Activated CD4-positive, alpha-beta T cell treated with anti-CD3 and anti-CD28 coated beads, Interleukin-2, amount 50 U/mL, for 1 hour (primary cell): ENCODE measurements around the gene HIVEP2.

ENCODE experiments used
- DNase-seq: peaks from one replicate; pipeline ENCODE4 v3.0.0-alpha.2; 2020

HIVEP2 gene

GRCh38 chr6:142945446-142946180, 637 bp upstream of the HIVEP2 start:
- DNase-seq, result peak; percentile 70

- peak; percentile 94 for DNase-seq
Measured at GRCh38 chr6:142944124-142945048, 590 bp downstream of the HIVEP2 start.

- peak; percentile 33 for DNase-seq
Measured at GRCh38 chr6:142943711-142944123, 1.3 kb downstream of the HIVEP2 start.

DNA sequence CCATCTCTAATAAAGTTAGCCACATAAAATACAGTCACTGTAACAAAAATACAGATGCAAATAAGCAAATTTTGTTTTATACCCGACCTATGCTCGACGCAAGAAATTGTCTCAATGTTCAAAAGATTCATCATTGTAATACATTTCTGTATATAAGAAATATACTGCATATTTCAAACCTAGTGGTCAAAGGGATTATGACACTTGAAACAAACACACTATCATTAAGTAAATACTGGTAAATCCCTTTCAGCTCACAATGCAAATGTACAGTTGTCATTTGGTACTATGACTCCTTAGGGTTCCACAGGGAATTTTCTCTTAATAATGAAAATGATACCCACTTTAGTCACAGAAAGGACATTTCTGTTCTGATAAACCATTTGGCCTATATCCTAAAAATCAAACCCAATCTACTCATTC, 2.2 kb downstream of the HIVEP2 start:
- no peak for DNase-seq

DNA sequence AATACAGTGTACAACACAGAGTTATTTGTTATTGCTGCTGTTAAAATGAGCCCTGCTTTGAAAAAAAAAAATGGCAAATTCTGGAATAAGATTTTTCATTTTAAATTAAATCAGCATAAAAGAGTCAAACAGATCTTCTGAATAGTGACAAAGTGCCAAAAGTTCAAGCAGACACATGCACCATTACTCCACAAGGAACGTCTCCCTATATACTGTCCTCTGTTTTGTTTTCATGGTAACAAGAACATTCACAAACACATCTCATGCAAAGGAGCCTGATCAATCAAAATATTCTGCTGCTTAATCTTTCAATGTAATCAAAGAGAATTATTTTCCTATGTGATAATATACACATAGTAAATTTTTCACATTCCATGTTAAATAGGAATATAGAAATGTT, 2.7 kb downstream of the HIVEP2 start:
- DNase-seq, result no peak

GRCh38 chr6:142941018-142941417, 4.0 kb downstream of the HIVEP2 start:
- DNase-seq, result no peak

GRCh38 chr6:142940487-142940886, 4.5 kb downstream of the HIVEP2 start:
- no peak for DNase-seq

- DNase-seq, result no peak
Measured at GRCh38 chr6:142938510-142938909, 6.5 kb downstream of the HIVEP2 start.

DNA sequence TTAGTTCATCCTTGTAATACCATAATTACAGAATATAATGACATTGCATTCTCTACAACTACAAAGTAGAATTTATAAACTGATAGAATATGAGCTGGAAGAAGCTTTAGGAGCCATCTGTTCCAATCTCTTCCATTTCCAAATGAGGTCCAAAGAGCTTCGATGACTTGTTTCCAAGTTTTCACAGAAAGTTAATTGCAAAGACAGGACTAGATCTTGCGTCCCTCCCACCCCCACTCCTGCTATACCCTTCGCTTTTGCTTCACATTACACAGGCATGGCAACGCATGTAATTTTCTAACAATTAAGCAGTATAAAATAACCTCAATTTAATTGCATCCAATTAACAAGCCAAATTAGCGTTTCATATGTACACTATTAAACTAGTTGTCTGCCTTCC, 7.0 kb downstream of the HIVEP2 start:
- DNase-seq, result no peak

DNA sequence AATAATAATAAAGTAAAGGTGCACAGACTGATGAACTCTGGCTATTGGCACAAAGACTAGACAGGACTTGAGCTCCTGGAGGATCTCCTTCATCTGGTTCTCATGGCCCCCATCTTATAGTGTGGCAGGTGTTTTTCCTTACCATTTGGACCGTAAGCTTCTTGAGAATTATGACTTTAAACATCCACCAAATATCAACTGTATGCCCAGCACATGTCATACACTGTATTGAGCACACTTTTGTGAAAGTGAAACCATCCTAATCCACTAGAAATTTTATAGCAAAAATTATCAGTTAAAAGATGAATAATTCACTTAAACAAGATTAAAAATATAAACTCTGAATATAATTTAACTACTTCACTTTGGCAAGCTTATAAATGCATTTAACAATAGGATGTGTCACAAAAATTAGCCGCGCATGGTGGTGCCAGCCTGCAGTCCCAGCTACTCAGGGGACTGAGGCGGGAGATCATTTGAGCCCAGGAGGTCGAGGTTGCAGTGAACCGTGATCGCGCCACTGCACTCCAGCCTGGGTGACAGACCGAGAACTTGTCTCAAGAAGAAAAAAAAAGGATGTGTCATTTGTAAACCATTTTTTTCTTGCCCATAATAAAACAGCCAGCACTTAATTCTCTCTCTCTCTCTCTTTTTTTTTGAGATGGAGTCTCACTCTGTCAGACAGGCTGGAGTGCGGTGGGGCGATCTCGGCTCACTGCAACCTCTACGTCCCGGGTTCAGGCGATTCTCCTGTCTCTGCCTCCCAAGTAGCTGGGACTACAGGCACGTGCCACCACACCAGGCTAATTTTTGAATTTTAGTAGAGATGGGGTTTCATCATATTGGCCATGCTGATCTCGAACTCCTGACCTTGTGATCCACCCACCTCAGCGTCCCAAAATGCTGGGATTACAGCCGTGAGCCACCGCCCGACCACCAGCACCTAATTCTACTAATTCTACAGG, 9.1 kb downstream of the HIVEP2 start:
- DNase-seq, result no peak

DNA sequence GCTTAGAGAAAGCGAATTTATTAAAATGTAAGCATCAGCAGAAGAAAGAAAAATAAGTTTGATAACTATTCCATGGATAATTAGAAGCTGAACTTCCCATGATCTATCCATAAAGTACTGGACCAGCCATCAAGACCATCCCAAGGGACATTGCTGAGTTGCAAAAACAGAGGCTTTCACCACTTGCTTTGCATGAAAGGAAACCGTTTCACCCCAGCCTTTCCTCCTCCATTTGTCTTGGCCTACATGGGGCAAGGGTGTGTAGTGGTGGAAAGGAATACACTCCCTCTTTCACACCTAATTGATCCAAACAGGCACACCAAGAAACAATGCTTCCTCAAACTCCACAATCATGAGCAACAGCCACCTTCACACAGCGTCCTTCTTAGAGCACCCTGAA, 10.4 kb downstream of the HIVEP2 start:
- no peak for DNase-seq

GRCh38 chr6:142934106-142934505, 10.9 kb downstream of the HIVEP2 start:
- no peak for DNase-seq

DNA sequence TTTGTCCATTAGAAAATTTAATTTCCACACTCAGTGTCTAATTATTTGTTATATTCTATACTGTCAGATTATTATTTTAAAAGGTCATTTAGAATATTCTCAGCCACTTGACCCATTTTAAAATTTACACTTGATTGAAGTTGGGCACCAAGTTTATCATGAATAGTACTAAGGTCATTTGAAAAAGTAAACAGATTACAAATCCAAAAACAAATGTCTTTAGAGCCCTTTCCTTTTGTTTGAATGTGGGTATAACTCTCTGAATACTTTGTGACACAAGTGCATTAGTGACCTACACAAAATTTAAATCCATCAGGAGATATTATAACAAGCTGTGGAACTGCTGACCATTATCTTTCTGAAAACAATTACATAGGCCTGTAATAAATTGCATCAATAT, 11.3 kb downstream of the HIVEP2 start:
- DNase-seq, result no peak

DNA sequence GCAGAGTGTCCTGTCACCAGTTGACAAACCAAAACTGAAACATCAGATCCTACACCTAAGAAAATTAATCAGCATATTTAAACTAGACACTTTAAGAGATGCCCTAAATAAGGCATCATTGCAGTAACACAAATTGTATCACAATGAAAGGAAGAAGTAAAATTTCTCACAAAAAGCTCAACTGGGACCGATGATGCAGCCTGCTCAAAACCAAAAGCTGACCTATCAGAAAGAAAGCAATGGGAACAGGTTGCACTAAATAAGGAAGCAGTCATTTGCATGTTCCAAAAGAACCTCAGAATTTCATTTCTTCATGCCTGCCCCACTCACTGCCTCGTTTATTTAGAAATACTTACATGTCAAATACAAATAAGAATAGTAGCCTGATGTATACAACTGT, 12.1 kb downstream of the HIVEP2 start:
- no peak for DNase-seq

DNA sequence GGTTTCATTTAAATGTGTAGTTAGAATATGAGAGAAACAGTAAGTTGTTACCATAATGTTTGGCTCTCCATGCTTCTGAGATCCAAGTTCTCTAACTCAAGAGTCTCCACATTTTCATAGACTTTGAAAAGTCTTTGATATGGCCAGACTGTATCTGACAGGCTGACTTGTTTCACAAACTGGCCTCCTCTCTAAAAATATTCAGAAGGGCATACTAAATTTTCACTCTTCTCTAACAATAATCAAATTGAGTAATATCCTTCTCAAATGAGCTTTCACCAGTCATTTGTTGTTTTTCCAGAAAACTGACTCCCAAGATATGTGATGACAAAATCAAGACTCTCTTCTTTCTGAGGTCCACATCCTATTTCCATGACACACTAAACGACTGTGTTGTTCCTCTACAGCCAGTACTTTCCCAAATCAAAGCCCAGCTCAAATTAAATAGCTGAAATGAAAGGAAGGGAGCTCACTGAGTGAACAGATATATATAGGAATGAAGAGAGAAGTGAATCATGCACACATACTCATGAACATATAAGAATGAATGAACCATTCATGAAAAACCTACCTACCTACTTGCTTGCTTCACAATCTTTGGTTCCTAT, 15.1 kb downstream of the HIVEP2 start:
- no peak for DNase-seq

- DNase-seq, result no peak
Measured at GRCh38 chr6:142927904-142928303, 17.1 kb downstream of the HIVEP2 start.

DNA sequence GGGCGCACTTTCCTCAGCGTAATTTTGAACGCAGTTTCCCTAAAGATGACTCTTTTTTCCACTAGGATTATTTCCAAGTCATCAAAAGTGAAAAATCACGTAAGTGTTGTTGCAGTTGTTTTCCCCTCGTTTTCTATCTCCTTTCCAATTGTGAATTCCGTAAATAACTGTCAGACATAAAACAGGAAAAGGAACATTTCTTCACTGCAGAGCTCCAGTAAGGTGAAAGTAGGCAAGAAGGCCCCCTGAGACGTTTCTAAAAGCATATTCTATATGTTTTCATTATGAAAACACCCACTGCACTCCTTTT, 17.8 kb downstream of the HIVEP2 start:
- no peak for DNase-seq

GRCh38 chr6:142926494-142927270, 18.3 kb downstream of the HIVEP2 start:
- DNase-seq, result peak; percentile 72

- no peak for DNase-seq
Measured at GRCh38 chr6:142926177-142926493, 18.8 kb downstream of the HIVEP2 start.

GRCh38 chr6:142925575-142926110, 19.3 kb downstream of the HIVEP2 start:
- no peak for DNase-seq

GRCh38 chr6:142918339-142919042, 26.5 kb downstream of the HIVEP2 start:
- DNase-seq, result no peak
